ENCODE measurements around the gene THADA.

- TF ChIP-seq EP300 (IDR thresholded peaks at IDR 0.05): no peak
- no peak for TF ChIP-seq CTCF (IDR thresholded peaks at IDR 0.05)
- TF ChIP-seq POLR2A (IDR thresholded peaks at IDR 0.05): peak; percentile 86 to 95
- peak; percentile 86 to 92 (median 87) for TF ChIP-seq POLR2AphosphoS5 (IDR thresholded peaks at IDR 0.05)
Measured at GRCh38 chr2:43595603-43596412, at the start of gene THADA.

All from suprapubic skin (tissue), 4 donors.